ENCODE data around the gene AQP9.
A peak's percentile ranks its signal among the peaks of the same experiment; 100 is the strongest.
"Not testable (repeated sequence)": the region's sequence is repeated elsewhere in the genome, so short reads cannot be mapped to it uniquely, and the experiment has no call there.

AQP9 gene

DNA sequence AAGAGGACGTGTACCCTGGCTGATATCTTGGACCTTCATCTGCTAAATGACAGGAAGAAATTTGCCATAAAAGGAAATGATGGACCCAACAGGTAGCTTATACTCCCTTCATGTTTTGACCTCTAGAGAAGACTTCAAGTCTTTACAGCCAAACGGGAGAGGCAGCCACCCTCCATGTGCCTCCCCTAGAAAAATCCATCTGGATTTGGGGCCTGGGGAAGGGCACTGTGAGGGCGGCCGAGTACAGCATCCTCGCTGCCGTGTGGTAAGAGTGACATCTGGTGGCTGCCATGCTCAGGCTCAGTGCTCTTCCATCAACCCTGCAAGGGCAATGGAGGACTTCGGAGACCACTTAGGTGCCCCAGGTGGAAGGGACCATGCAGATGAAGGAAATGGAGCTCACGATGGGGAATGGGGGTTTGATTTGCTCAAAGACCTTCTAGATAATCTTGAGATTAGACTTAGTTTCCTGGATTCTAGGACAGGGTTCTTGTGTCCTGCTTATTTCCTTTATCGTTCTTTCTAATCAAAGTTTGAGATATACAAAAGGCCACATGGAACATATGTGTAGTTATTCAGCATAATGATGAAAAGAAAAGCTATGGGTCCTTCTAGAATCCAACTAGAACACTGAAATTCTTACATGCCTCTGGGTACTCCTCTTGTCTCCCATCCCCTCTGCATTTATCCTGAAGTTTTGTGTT is 44.4 kb downstream of the AQP9 start:
- DNase-seq (ENCODE audit: low spot score), result peak; percentile 40

GRCh38 chr15:58185439-58185838 is 47.3 kb downstream of the AQP9 start:
- DNase-seq (ENCODE audit: low spot score), result no peak

- no peak for DNase-seq (ENCODE audit: low spot score)
Measured at GRCh38 chr15:58189148-58189811, 51.1 kb downstream of the AQP9 start.

DNA sequence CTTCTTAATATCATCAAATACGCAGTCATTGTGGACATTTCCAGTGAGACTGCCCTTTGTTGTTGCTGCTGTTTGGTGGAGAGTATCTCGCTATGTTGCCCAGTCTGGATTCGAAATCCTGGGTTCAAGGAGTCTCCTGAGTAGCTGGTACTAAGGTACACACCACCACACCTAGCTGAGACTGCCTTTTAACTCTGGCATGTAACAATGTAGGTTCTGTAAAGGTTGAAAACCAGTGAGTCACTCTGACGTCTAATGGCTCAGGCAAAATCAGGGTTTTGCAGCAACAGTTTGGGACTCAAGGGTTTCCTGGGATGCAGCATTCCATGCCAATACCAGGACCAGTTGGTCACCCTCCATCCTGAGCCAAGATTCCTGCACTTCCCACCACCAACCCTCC is 52.2 kb downstream of the AQP9 start:
- no peak for DNase-seq (ENCODE audit: low spot score)

DNA sequence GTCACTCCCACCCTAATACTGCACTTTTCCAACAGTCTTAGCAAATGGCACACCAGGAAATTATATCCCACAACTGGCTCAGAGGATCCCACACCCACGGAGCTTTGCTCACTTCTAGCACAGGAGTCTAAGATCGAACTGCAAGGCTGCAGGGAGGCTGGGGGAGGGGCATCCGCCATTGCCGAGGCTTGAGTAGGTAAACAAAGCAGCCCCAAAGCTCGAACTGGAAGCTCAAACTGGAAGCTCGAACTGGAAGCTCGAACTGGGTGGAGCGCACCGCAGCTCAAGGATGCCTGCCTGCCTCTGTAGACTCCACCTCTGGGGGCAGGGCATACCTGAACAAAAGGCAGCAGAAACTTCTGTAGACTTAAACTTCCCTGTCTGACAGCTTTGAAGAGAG is 55.5 kb downstream of the AQP9 start:
- DNase-seq (ENCODE audit: low spot score), result not testable (repeated sequence)

- DNase-seq (ENCODE audit: low spot score), result no peak
Measured at GRCh38 chr15:58200739-58201138, 62.6 kb downstream of the AQP9 start.

DNA sequence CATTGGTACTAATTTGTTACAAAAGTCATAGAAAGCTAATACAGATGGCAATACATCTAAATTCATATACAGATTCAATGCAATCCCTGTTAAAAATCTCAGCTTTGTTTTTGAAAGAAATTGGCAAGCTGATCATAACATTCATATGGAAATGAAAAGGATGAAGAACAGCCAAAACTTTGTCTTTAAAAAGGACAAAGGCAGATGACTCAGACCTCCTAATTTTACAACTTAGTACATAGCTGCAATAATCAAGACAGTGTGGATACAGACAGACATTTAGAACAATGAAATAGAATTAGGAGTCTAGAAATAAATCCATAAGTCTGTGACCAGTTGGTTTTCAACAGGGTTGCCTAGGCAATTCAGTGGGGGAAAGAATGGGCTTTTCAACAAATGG is 63.3 kb downstream of the AQP9 start:
- DNase-seq (ENCODE audit: low spot score), result no peak

- no peak for DNase-seq (ENCODE audit: low spot score)
Measured at GRCh38 chr15:58203537-58203936, 65.4 kb downstream of the AQP9 start.

DNA sequence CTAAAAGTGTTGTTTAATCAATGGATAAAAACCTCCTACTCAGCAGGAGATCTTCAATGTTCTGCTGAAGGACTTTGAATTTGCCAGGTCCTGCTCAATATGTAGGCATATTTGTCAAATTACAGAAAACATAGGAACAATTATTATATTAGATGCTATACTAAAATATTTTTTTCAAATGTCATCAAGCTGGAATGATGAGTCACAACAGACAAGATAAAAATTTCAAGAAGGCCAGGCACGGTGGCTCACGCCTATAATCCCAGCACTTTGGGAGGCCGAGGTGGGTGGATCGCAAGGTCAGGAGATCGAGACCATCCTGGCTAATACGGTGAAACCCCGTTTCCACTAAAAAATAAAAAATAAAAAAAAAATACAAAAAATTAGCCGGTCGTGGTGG is 68.0 kb downstream of the AQP9 start:
- DNase-seq (ENCODE audit: low spot score), result no peak

- not testable (repeated sequence) for DNase-seq (ENCODE audit: low spot score)
Measured at GRCh38 chr15:58208217-58208616, 70.0 kb downstream of the AQP9 start.

DNA sequence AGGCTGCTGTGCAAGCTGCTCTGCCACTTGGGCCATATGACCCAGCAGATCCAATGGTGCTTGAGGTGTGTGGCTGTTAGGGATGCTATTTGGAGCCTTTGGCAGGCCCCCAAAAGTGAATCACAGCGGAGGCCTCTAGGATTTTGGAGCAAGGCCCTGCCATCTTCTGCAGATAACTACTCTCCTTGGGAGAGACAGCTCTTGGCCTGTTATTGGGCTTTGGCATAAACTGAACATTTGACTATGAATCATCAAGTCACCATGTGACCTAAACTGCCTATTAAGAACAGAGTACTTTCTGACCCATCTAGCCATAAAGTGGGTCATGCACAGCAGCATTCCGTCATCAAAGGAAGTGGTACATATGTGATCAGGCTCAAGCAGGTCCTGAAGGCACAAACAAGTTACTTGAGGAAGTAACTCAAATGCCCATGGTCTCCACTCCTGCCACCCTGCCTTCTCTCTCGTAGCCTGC is 70.9 kb downstream of the AQP9 start:
- peak; percentile 13 for DNase-seq (ENCODE audit: low spot score)

DNA sequence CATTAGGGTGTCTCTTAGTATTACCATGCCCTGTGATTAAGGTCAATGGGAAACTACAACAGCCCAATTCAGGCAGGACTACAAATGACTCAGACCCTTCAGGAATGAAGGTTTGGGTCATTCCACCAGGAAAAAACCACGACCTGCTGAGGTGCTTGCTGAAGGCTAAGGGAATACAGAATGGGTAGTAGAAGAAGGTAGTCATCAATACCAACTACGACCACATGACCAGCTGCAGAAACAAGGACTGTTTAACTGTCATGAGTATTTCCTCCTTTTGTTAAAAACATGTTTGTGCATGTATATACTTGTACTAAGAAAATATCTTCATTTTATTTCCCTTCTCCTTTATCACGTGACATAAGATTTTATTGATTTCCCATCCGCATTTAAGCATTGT is 71.8 kb downstream of the AQP9 start:
- DNase-seq (ENCODE audit: low spot score), result not testable (repeated sequence)

GRCh38 chr15:58212909-58213526 is 74.8 kb downstream of the AQP9 start:
- DNase-seq (ENCODE audit: low spot score), result peak; percentile 71

DNA sequence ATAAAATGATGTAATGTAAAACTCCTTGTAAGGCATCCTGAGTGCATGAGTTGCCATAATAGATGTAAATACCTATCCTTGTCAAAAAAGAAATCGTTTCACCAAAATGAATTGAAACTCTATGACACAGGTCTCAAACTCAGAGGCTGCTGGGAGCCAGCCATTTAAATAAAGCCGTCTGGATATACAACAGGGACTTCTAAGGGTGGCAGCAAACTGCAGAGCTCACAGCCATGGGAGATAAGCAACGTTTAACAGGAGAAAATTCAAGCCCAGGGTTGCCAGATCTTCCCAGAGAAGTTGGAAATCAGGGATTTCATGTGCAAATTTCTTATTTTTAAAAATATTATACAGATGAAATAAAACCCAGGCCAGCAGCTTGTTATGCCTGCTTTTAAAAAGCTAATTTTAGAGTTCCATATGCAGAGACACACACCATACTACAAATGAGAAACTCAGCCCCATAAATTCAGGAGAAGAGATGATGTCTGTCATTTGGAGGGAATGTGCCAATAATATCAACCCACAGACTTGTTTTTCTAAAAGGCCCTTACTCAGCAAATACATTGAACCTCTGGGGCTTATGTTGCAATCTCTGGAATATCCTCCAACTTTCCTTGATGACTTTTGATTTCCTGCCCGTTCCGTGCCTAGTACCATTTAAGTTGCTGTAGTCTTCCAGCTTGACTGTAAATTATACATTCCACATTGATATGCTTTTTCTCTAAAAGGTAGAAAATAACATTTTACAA is 75.6 kb downstream of the AQP9 start:
- no peak for DNase-seq (ENCODE audit: low spot score)

DNA sequence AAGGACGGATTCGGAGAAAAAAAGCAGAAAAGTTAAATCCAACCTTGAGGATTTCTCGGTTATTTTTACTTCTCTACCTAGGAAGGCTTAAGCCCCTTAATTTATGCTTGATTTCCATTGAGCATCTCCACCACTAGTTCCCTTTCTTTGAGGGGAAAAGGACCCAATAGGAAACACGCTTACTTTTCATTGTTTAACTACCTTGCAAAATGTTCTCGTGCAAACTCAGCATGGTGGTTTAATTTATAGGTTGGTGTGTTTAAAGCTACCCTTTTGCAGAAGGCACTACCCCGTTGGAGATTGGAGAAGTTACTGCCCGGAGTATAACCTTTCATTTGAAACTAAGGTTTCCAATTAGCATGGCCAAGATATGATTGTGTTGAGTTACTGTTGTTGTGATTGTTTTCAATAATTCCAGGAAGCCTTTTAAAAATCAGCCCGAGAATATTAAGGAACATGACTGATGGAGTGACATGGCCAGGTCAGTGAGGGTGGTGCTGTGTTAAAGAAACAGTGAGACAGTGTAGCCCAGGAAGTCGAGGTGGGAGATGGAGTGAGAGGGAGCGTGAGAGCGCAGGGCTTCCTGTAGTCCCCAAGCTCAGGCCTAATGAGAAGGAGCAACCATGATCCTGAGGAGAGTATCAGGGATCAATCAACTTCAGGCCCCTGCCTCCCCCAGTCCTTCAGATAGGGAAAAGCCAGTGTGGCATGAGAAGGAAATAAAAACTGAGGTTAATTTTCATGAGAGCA is 76.6 kb downstream of the AQP9 start:
- DNase-seq (ENCODE audit: low spot score), result no peak

DNA sequence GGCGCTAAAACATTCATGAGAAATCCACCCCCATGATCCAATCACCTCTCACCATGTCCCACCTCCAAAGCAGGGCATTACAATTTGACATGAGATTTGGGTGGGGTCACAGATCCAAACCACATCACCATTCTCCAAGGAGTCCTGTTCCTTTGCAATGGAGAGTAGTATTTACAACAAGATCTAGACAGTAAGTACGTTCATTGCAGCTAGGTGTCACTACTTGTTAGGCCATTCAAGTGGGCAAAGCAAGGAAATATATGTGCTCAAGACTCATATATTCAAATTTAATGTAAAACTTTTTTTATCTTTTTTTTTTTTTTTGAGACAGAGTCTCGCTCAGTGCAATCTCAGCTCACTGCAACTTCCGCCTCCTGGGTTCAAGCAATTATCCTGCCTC is 79.3 kb downstream of the AQP9 start:
- no peak for DNase-seq (ENCODE audit: low spot score)

DNA sequence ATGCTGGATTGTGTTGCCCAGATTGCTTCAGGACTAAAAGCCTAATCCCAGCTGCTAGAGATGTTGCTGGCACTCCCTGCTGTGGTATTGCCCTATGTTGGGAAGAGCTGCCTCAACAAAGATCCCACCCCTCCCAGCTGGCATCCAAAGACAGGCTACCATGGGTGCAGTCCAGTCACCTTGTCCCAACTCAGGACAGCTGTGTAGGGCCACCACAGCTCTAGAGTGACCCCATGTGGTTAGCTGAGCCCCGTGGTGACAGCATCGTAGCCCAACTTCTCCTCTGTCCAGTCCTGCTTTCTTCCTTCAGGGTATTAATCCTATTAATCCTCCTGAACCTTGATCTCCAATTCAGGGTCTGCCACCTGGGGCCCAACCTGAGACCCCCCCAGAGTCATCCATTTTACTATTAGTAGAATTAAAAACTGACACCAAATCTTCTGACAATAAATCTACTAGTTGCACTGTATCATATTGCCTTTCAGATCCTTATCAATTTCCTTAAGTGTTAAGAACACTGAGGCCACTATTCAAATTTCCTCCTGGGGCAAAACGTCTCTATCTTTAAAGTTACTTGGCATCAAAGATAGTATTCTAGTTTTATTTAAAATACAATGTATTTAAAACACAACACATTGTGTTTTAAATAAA is 83.5 kb downstream of the AQP9 start:
- DNase-seq (ENCODE audit: low spot score), result peak; percentile 47

GRCh38 chr15:58222679-58223078 is 84.5 kb downstream of the AQP9 start:
- no peak for DNase-seq (ENCODE audit: low spot score)

DNA sequence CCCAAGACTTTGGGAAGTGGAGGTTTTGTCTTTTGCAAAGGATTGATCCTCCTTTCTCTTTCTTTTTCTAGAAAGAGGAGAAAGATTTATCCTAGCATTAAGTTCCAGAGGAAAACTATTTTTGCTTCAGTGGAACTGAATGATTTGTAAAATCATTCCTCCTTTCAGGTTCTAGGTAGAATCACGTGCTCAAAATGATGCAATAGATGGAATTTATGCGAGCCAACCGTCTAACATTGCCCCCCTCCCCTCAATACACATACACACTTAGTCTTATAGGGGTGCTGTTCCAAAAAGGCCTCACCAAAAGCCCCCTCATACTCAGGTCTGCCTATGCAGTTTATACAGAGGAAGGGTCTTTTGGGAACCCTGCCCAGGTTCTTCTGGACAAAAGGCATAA is 85.3 kb downstream of the AQP9 start:
- DNase-seq (ENCODE audit: low spot score), result no peak

GRCh38 chr15:58224068-58224467 is 85.9 kb downstream of the AQP9 start:
- DNase-seq (ENCODE audit: low spot score), result peak; percentile 42

Measured in COLO829 (cell line).